Pancreas (tissue), 10 donors: ENCODE results near the gene GLI1. TPM values are rescaled to one million over a fixed set of nuclear protein-coding genes. Genes with fewer than 3 reads are reported as not detected.

Experiments used
- ATAC-seq, 4 donors: fragments of 200-7000 bp; cut with Tn5 transposase; one replicate each; pipeline versions ENCODE4 v1.8.0 to v1.9.1; 2020; ENCODE audit warnings: mild to moderate bottlenecking in 4 of 4, moderate library complexity in 4 of 4
- DNase-seq, 6 donors: peaks; one replicate each; pipeline ENCODE4 v3.0.0-alpha.2; 2020
- FAIRE-seq: peaks from 2 replicates; lab custom pipeline; 2012; peaks lifted over from hg19 to GRCh38; lab: Jason Lieb, UNC
- H3K27ac ChIP-seq, 4 donors: fragments of 200-600 bp; sonication (generic); 1 replicate in 3 of 4; 2 replicates in 1 of 4; pipeline versions ENCODE4 v1.5.0 to v1.8.0; 2020
- H3K27me3 ChIP-seq, 4 donors: fragments of 200-600 bp; one replicate each; pipeline ENCODE4 v1.8.0; 2021
- H3K36me3 ChIP-seq, 3 donors: fragments of 200-600 bp; sonication (generic) in 1 of 3; one replicate each; pipeline versions ENCODE4 v1.5.0 to v1.8.0; 2020 to 2021
- H3K4me1 ChIP-seq, 3 donors: fragments of 200-600 bp; one replicate each; pipeline ENCODE4 v1.8.0; 2021
- H3K4me3 ChIP-seq, 4 donors: fragments of 200-600 bp; sonication (generic) in 2 of 4; one replicate each; pipeline versions ENCODE4 v1.5.0 to v1.8.0; 2020 to 2021
- H3K9me3 ChIP-seq, 4 donors: fragments of 200-600 bp; one replicate each; pipeline ENCODE4 v1.8.0; 2021
- CTCF ChIP-seq, 4 donors: fragments of 200-600 bp; sonication (generic) in 3 of 4; IDR thresholded peaks; one replicate each; pipeline versions ENCODE4 v1.5.0 to v1.8.0; 2021; ENCODE audit warnings: antibody characterized with exemption in 4 of 4
- WGBS, 2 donors: extraction: QIAGEN DNeasy Blood & Tissue Kit; methylation state at CpG; one replicate each; pipeline ENCODE4 v1.1.7; 2013; 5-methylcytosine and 5-hydroxymethylcytosine counted together
- intact Hi-C, 3 donors: fragments of 100-400 bp; cut with DNase I; formaldehyde crosslinking; loops; one replicate each; pipeline versions ENCODE4 v1.11.1 to v1.14.2; 2022
- microRNA-seq, 2 donors: library from miRNA; unstranded; fragments of <30 nt; microRNA quantifications; one replicate each; pipeline versions ENCODE4 to v1.1.0, GENCODE V29; 2019 to 2020
- polyA plus RNA-seq, 2 donors: library from polyadenylated mRNA; stranded (reverse); fragments of 200-250 nt; gene quantifications; one replicate each; pipeline ENCODE4 v1.2.3, GENCODE V29; 2013
- total RNA-seq, 6 donors: library from RNA; stranded (reverse); fragmentation: NEBNext Ultra II Directional in 4 of 6; extraction: Animal tissue kit (Norgen Biotek cat#: 25700) in 4 of 6; gene quantifications; one replicate each; pipeline versions ENCODE4 v1.2.1 to v1.2.4, GENCODE V29; 2021 to 2023
- donor health status: healthy with polysubstance abuse.
- donor health status: DM: no; HTN: no; CAD: no; lungs with moderate emphysema.
- donor health status: DM: no; HTN: no; CAD: no.
- donor health status: control.
- donor health status: control.
- donor health status: Bipolar disorder and iron deficiency.
- donor health status: DM: yes; HTN: yes; CAD: no.
- donor health status: DM: no; HTN: no; CAD: no.
- donor health status: DM: no; HTN: no; CAD: no.
- donor health status: DM: yes; HTN: yes; CAD: no.

Gene GLI1
- total and polyA plus RNA-seq, 8 donors, result 0.06 to 2.2 (median 0.46) TPM; not detected in 2

DNA sequence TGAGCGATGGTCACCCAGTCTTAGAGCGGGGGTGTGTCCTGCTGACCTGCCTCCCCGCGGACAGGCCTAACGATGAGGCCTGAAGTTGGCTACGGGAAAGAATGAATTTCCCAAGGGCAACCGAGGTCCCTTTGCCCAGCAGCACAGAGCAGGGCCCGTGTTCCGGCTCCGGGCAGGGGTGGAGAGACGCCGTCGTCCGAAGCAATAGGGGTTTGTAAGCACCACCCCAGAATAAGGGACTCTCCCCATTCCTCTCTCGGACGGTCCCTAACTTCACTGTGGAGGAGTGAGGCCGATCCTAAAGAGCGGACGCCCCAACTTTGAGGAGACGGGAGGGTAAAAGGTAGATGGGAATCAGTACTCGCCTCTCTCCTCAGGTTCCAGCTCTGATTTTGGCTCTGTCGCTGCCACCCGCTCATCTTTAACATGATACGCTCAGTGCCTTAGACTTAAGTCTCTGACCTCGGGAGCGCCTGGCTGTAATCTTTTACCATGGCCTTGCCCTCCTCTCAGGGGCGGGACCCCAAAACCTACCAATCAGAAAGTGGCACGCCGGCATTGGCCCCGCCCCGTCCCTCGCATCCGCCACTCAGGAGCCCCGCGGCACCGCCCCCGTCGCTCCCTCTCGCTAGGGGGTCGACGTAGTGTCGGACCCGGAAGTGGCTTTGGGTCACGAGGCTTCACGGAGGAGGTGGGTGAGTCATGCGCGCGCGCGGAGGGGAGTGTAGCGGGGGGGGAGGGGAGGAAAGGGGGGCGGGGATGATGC, 60.7 kb downstream of the GLI1 start, which contains the start of gene DDIT3:
Gene DDIT3, minus strand, starts transcription at position 462 of the 766 bp plus-strand sequence. CDS start 3,108 bp downstream, outside the sequence.
- peaks cover 41 to 48% (median 41%) of the 10 kb centered on the region in 3 donors for H3K4me1 ChIP-seq
- TF ChIP-seq CTCF (IDR thresholded peaks at IDR 0.05), result no peak
- peak within 1 kb of the TSS; percentile 92 to 98 (median 94) for H3K27ac ChIP-seq
- peaks cover 0 to 18% (median 11%) of the 10 kb centered on the region in 3 donors for H3K36me3 ChIP-seq
- no peak for FAIRE-seq
- peak within 1 kb of the TSS; percentile 58 to 93 (median 69) for H3K4me3 ChIP-seq
- H3K9me3 ChIP-seq, result no peaks in the 10 kb centered on the region
- WGBS, 2 donors, result 1 to 2% methylated on average over 46 to 52 of the region's 52 CpGs
- DNase-seq, result peak; percentile 99 to 100 (median 100)
- peak; percentile 80 to 87 (median 82) for ATAC-seq
- intact Hi-C loops, result no loop called here
- H3K27me3 ChIP-seq, result no peaks in the 10 kb centered on the region

DNA sequence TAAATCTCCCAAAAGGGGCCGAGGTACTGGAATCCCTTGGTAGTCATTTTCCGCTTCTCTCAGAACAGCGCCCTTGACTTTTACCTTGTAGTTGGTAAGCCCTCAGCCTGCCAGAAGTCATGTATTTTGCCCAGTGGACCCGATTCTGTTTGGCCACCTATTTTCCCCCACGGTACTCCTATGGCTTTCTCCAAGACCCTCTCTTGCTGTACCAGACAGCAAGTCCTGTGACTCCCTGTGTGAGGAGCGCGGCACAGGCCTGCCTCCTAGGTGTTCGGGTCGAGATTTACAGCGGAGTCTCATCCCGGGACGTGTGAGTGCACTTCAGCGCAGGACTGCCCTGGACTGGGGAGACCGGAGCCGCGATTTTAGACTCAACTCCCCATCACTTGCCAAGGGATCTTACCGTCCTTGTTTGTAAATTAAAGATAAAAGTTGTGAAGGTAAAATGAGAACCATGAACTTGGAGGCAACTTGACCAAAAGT, 62.0 kb downstream of the GLI1 start:
- FAIRE-seq, result no peak
- intact Hi-C loops, result no loop called here
- Histone ChIP-seq H3K9me3 (no peaks in the 10 kb centered on the region), H3K27me3 (no peaks in the 10 kb centered on the region), H3K36me3 (peaks cover 0 to 8% (median 7%) of the 10 kb centered on the region in 3 donors), H3K4me3 (peak overlapping the region in 3 of 4 donors; percentile 39 to 70 (median 61)), H3K27ac (peak overlapping the region; percentile 92 to 98 (median 94)), H3K4me1 (peaks cover 39 to 41% (median 41%) of the 10 kb centered on the region in 3 donors)
- peak in 1 of 4 donors; percentile 3 for ATAC-seq
- WGBS, 2 donors, result 25 to 28% methylated on average over 17 of the region's 17 CpGs
- TF ChIP-seq CTCF (IDR thresholded peaks at IDR 0.05), result no peak
- DNase-seq, result peak in 5 of 6 donors; percentile 51 to 79 (median 58)

Small RNAs within 50 kb of the gene (microRNA-seq; reads per million reads assigned to microRNA genes)
- 0.77 to 2.4 reads per million in 2 donors for gene MIR616
- 0 reads per million in 2 donors for gene MIR6758

Other genes starting within 250 kb of the GLI1 start
- gene NXPH4, start 243.0 kb upstream of the GLI1 start, total RNA-seq, result 1 to 10 TPM in 4 of 6 donors, under 1 TPM in 2; 0.37 to 3.3 (median 1.2) TPM
- gene NXPH4, start 243.0 kb upstream of the GLI1 start, polyA plus RNA-seq, result under 1 TPM; 0.28 to 0.38 TPM
- 100 to 1,000 TPM in 1 of 6 donors, 10 to 100 TPM in 5; 44.8 to 183 (median 63.9) TPM for gene SHMT2, start 230.1 kb upstream of the GLI1 start, total RNA-seq
- gene SHMT2, start 230.1 kb upstream of the GLI1 start, polyA plus RNA-seq, result 10 to 100 TPM; 20.0 to 29.8 TPM
- 1 to 10 TPM in 2 of 6 donors, under 1 TPM in 4; 0.46 to 2.1 (median 0.76) TPM for gene STAC3, start 208.6 kb upstream of the GLI1 start, total RNA-seq
- gene STAC3, start 208.6 kb upstream of the GLI1 start, polyA plus RNA-seq, result 1 to 10 TPM; 2.5 to 3.0 TPM
- 10 to 100 TPM; 22.9 to 39.8 (median 25.5) TPM for gene R3HDM2, start 28.7 kb upstream of the GLI1 start, total RNA-seq
- 10 to 100 TPM; 14.5 to 16.8 TPM for gene R3HDM2, start 28.7 kb upstream of the GLI1 start, polyA plus RNA-seq
- under 1 TPM in 2 of 6 donors, not detected in 4; 0.09 TPM for gene INHBC, start 25.0 kb upstream of the GLI1 start, total RNA-seq
- not detected for gene INHBC, start 25.0 kb upstream of the GLI1 start, polyA plus RNA-seq
- gene INHBE, start 4.5 kb upstream of the GLI1 start, total RNA-seq, result 10 to 100 TPM in 1 of 6 donors, under 1 TPM in 1, not detected in 4; 0.24 to 17.8 TPM
- gene INHBE, start 4.5 kb upstream of the GLI1 start, polyA plus RNA-seq, result under 1 TPM in 1 of 2 donors, not detected in 1; 0.05 TPM
- 10 to 100 TPM in 1 of 6 donors, 1 to 10 TPM in 3, under 1 TPM in 2; 0.39 to 11.7 (median 3.6) TPM for gene ARHGAP9, start 20.1 kb downstream of the GLI1 start, total RNA-seq
- 1 to 10 TPM; 6.2 to 6.5 TPM for gene ARHGAP9, start 20.1 kb downstream of the GLI1 start, polyA plus RNA-seq
- 100 to 1,000 TPM in 1 of 6 donors, 10 to 100 TPM in 5; 33.4 to 210 (median 80.7) TPM for gene MARS1, start 28.3 kb downstream of the GLI1 start, total RNA-seq
- gene MARS1, start 28.3 kb downstream of the GLI1 start, polyA plus RNA-seq, result 10 to 100 TPM; 87.5 to 90.6 TPM
- gene DDIT3, start 60.7 kb downstream of the GLI1 start, total RNA-seq, result 10 to 100 TPM in 2 of 6 donors, 1 to 10 TPM in 4; 8.5 to 45.9 (median 9.0) TPM
- gene DDIT3, start 60.7 kb downstream of the GLI1 start, polyA plus RNA-seq, result 10 to 100 TPM; 27.5 to 52.7 TPM
- gene MBD6, start 63.0 kb downstream of the GLI1 start, total RNA-seq, result 10 to 100 TPM; 37.4 to 66.1 (median 46.1) TPM
- gene MBD6, start 63.0 kb downstream of the GLI1 start, polyA plus RNA-seq, result 10 to 100 TPM; 62.9 to 87.1 TPM
- 10 to 100 TPM; 54.9 to 66.2 (median 63.5) TPM for gene DCTN2, start 87.4 kb downstream of the GLI1 start, total RNA-seq
- gene DCTN2, start 87.4 kb downstream of the GLI1 start, polyA plus RNA-seq, result 100 to 1,000 TPM in 1 of 2 donors, 10 to 100 TPM in 1; 73.7 to 117 TPM
- under 1 TPM; 0.25 to 0.95 (median 0.47) TPM for gene KIF5A, start 90.3 kb downstream of the GLI1 start, total RNA-seq
- 1 to 10 TPM in 1 of 2 donors, under 1 TPM in 1; 0.76 to 2.9 TPM for gene KIF5A, start 90.3 kb downstream of the GLI1 start, polyA plus RNA-seq
- 10 to 100 TPM; 11.3 to 17.0 (median 15.4) TPM for gene PIP4K2C, start 131.4 kb downstream of the GLI1 start, total RNA-seq
- 10 to 100 TPM in 1 of 2 donors, 1 to 10 TPM in 1; 5.3 to 15.9 TPM for gene PIP4K2C, start 131.4 kb downstream of the GLI1 start, polyA plus RNA-seq
- gene DTX3, start 145.0 kb downstream of the GLI1 start, total RNA-seq, result 10 to 100 TPM in 4 of 6 donors, 1 to 10 TPM in 2; 9.0 to 22.9 (median 12.1) TPM
- gene DTX3, start 145.0 kb downstream of the GLI1 start, polyA plus RNA-seq, result 10 to 100 TPM; 36.6 to 71.7 TPM
- 1 to 10 TPM; 1.8 to 7.0 (median 3.3) TPM for gene ARHGEF25, start 151.7 kb downstream of the GLI1 start, total RNA-seq
- gene ARHGEF25, start 151.7 kb downstream of the GLI1 start, polyA plus RNA-seq, result 10 to 100 TPM; 16.5 to 22.1 TPM
- gene B4GALNT1, start 173.4 kb downstream of the GLI1 start, total RNA-seq, result under 1 TPM in 5 of 6 donors, not detected in 1; 0.04 to 0.78 (median 0.24) TPM
- gene B4GALNT1, start 173.4 kb downstream of the GLI1 start, polyA plus RNA-seq, result 1 to 10 TPM in 1 of 2 donors, under 1 TPM in 1; 0.61 to 1.1 TPM
- 100 to 1,000 TPM; 177 to 254 (median 196) TPM for gene OS9, start 234.3 kb downstream of the GLI1 start, total RNA-seq
- gene OS9, start 234.3 kb downstream of the GLI1 start, polyA plus RNA-seq, result 100 to 1,000 TPM; 177 to 192 TPM